Gastrocnemius medialis (tissue), 4 donors: Measurements from ENCODE around the gene AHNAK2.

Source experiments
- CTCF ChIP-seq, 5 experiments: fragments of 450-650 bp in 3 of 5; fragments of 200-600 bp in 2 of 5; sonication (generic) in 2 of 5; IDR thresholded peaks in 4 of 5; conservative IDR thresholded peaks in 1 of 5; 1 replicate in 4 of 5; 2 replicates in 1 of 5; pipeline ENCODE4 v1.5.1; 2016 to 2019; ENCODE audit warnings: antibody characterized with exemption in 5 of 5, mild to moderate bottlenecking in 3 of 5, moderate library complexity in 3 of 5
- POLR2A ChIP-seq, 2 donors: fragments of 450-650 bp; IDR thresholded peaks; one replicate each; pipeline ENCODE4 v1.6.1; 2017; ENCODE audit warnings: antibody characterized with exemption in 2 of 2, mild to moderate bottlenecking in 2 of 2, moderate library complexity in 2 of 2

DNA sequence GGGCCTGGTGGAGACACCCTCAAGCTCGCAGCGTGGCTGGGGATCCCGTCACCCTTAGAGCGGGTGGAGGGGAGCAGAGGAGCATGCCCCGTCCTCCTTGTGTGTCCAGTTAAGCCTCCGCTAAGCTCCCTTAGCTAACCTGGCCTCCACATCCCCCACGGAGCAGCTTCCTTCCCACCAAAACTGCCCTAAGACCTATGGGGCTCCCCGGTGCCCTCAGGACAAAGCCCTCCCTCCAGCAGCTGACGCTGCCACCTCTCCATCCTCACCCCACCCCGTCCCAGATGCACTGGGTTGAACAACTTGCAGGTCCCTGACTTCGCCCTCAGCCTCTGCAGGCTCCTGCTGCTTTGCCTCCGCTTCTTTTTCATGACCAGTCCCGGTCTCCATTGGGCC is 4.0 kb downstream of the AHNAK2 start:
- TF ChIP-seq POLR2A (IDR thresholded peaks at IDR 0.05) (no peak), CTCF (IDR thresholded peaks at IDR 0.05 in 4 of 5, conservative IDR thresholded peaks at IDR 0.05 in 1 of 5) (no peak)
